ENCODE data around the gene KIF5C. TPM values are rescaled to one million over a fixed set of nuclear protein-coding genes. Genes with fewer than 3 reads are reported as not detected.

The KIF5C gene
- total and polyA plus RNA-seq, 2 donors (not counting 1 experiment from before 2014, with no cell fraction given), result 1.9 to 6.1 TPM

DNA sequence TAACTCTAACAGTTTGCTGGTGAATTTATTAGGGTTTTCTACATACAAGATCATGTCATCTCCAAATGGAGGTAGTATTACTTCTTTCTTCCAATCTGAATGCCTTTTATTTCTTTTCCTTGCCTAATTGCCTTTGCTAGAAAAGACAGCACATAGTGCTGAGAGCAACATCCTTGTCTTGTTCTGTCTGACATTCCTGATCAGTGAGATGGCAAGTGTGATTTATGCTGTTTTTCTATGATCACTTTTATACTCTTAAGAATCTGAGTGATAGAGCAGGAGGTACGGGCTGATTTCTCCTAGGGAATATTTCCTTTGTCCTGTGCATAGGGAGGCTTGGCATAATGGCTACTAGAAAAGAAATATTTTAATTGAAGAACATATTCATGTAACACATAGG is 180.7 kb downstream of the KIF5C start:
- H3K9me3 Mint-ChIP-seq (ENCODE audit: insufficient read depth), result no peaks in the 10 kb centered on the region
- ChIA-PET POLR2A (no interaction called here), CTCF (no interaction called here)
- TF ChIP-seq, protein P1, sequence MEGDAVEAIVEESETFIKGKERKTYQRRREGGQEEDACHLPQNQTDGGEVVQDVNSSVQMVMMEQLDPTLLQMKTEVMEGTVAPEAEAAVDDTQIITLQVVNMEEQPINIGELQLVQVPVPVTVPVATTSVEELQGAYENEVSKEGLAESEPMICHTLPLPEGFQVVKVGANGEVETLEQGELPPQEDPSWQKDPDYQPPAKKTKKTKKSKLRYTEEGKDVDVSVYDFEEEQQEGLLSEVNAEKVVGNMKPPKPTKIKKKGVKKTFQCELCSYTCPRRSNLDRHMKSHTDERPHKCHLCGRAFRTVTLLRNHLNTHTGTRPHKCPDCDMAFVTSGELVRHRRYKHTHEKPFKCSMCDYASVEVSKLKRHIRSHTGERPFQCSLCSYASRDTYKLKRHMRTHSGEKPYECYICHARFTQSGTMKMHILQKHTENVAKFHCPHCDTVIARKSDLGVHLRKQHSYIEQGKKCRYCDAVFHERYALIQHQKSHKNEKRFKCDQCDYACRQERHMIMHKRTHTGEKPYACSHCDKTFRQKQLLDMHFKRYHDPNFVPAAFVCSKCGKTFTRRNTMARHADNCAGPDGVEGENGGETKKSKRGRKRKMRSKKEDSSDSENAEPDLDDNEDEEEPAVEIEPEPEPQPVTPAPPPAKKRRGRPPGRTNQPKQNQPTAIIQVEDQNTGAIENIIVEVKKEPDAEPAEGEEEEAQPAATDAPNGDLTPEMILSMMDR (IDR thresholded peaks at IDR 0.05), result no peak
- TF ChIP-seq EZH2 (IDR thresholded peaks at IDR 0.05; ENCODE audit: borderline replicate concordance, insufficient read depth, low read depth, low read length, poor library complexity, severe bottlenecking), result no peak
- no peaks in the 10 kb centered on the region for H3K36me3 ChIP-seq (replicated peaks in 1 of 2; ENCODE audit: control extremely low read depth in 1 of 2, control insufficient read depth in 1 of 2, extremely low read depth in 1 of 2, insufficient read depth in 2 of 2, low read length in 1 of 2)
- no peaks in the 10 kb centered on the region for H3K9me3 ChIP-seq (ENCODE audit: control extremely low read depth in 1 of 3, control insufficient read depth in 2 of 3, insufficient read depth in 1 of 3, low read length in 2 of 3)
- no peak overlapping the region for H3K27ac ChIP-seq (ENCODE audit: low read length in 2 of 2)
- no peaks in the 10 kb centered on the region for H3K79me2 ChIP-seq (ENCODE audit: control insufficient read depth, insufficient read depth, low read length)
- intact Hi-C loops (cut with micrococcal nuclease), result no loop called here
- ATAC-seq (ENCODE audit: low read depth) (no peak), DNase-seq (no peak)
- H4K20me1 ChIP-seq (ENCODE audit: control insufficient read depth, insufficient read depth, low read length, poor library complexity, severe bottlenecking), result no peaks in the 10 kb centered on the region
- H3K4me1 ChIP-seq (ENCODE audit: control insufficient read depth in 2 of 2, insufficient read depth in 2 of 2, low read length in 2 of 2), result no peaks in the 10 kb centered on the region
- H3K27me3 ChIP-seq (replicated peaks in 1 of 4; ENCODE audit: control extremely low read depth in 1 of 4, control insufficient read depth in 3 of 4, insufficient read depth in 4 of 4, low read length in 3 of 4), result peaks cover 0 to 3% (median 0%) of the 10 kb centered on the region in 4 experiments
- no peak overlapping the region for H3K27ac Mint-ChIP-seq
- no peak overlapping the region for H3K4me3 Mint-ChIP-seq
- no CpG with 5 or more reads among the region's 1 CpG for WGBS (ENCODE audit: insufficient coverage)
- H3K4me3 ChIP-seq (ENCODE audit: control extremely low read depth in 1 of 5, extremely low read depth in 1 of 5, insufficient read depth in 1 of 5, low read depth in 2 of 5, low read length in 4 of 5), result no peak overlapping the region
- no peak overlapping the region for H2AFZ ChIP-seq (ENCODE audit: insufficient read depth, low read depth, low read length, poor library complexity, severe bottlenecking)
- H3K27me3 Mint-ChIP-seq, result peaks cover 15% of the 10 kb centered on the region
- no peaks in the 10 kb centered on the region for H3K4me1 Mint-ChIP-seq
- no peak overlapping the region for H3K9ac ChIP-seq (ENCODE audit: low read length)
- no peak overlapping the region for H3K4me2 ChIP-seq (replicated peaks; ENCODE audit: low read depth, low read length, poor library complexity, severe bottlenecking)

- H3K4me3 ChIP-seq (ENCODE audit: control extremely low read depth in 1 of 5, extremely low read depth in 1 of 5, insufficient read depth in 1 of 5, low read depth in 2 of 5, low read length in 4 of 5), result no peak overlapping the region
- ATAC-seq (ENCODE audit: low read depth) (no peak), DNase-seq (no peak)
- no peaks in the 10 kb centered on the region for H3K79me2 ChIP-seq (ENCODE audit: control insufficient read depth, insufficient read depth, low read length)
- H2AFZ ChIP-seq (ENCODE audit: insufficient read depth, low read depth, low read length, poor library complexity, severe bottlenecking), result no peak overlapping the region
- TF ChIP-seq EZH2 (IDR thresholded peaks at IDR 0.05; ENCODE audit: borderline replicate concordance, insufficient read depth, low read depth, low read length, poor library complexity, severe bottlenecking), result no peak
- TF ChIP-seq, protein P1 (IDR thresholded peaks at IDR 0.05), result no peak
- no peaks in the 10 kb centered on the region for H3K9me3 Mint-ChIP-seq (ENCODE audit: insufficient read depth)
- ChIA-PET POLR2A (no interaction called here), CTCF (no interaction called here)
- no peaks in the 10 kb centered on the region for H3K9me3 ChIP-seq (ENCODE audit: control extremely low read depth in 1 of 3, control insufficient read depth in 2 of 3, insufficient read depth in 1 of 3, low read length in 2 of 3)
- peaks cover 0 to 3% (median 0%) of the 10 kb centered on the region in 4 experiments for H3K27me3 ChIP-seq (replicated peaks in 1 of 4; ENCODE audit: control extremely low read depth in 1 of 4, control insufficient read depth in 3 of 4, insufficient read depth in 4 of 4, low read length in 3 of 4)
- H3K27ac Mint-ChIP-seq, result no peak overlapping the region
- H3K9ac ChIP-seq (ENCODE audit: low read length), result no peak overlapping the region
- 100% methylated on average over 1 of the region's 6 CpGs for WGBS (ENCODE audit: insufficient coverage)
- no peaks in the 10 kb centered on the region for H3K4me1 ChIP-seq (ENCODE audit: control insufficient read depth in 2 of 2, insufficient read depth in 2 of 2, low read length in 2 of 2)
- H3K4me1 Mint-ChIP-seq, result no peaks in the 10 kb centered on the region
- no peak overlapping the region for H3K4me3 Mint-ChIP-seq
- peaks cover 15% of the 10 kb centered on the region for H3K27me3 Mint-ChIP-seq
- H3K36me3 ChIP-seq (replicated peaks in 1 of 2; ENCODE audit: control extremely low read depth in 1 of 2, control insufficient read depth in 1 of 2, extremely low read depth in 1 of 2, insufficient read depth in 2 of 2, low read length in 1 of 2), result no peaks in the 10 kb centered on the region
- no peaks in the 10 kb centered on the region for H4K20me1 ChIP-seq (ENCODE audit: control insufficient read depth, insufficient read depth, low read length, poor library complexity, severe bottlenecking)
- intact Hi-C loops (cut with micrococcal nuclease), result no loop called here
- H3K4me2 ChIP-seq (replicated peaks; ENCODE audit: low read depth, low read length, poor library complexity, severe bottlenecking), result no peak overlapping the region
- H3K27ac ChIP-seq (ENCODE audit: low read length in 2 of 2), result no peak overlapping the region
These were observed 181.7 kb downstream of the KIF5C start for GRCh38 chr2:149056541-149057255.

Measured in B cell (primary cell).